HEK293T (cell line): ENCODE data around the gene DENND2A.

Experiments used
- CTCF ChIA-PET: fragments of 350-600 bp; formaldehyde crosslinking; extraction: SDS; loops from one replicate; lab custom pipeline; 2021; ENCODE audit warnings: antibody characterized with exemption, inconsistent platforms; lab: Yijun Ruan, JAX
- POLR2A ChIA-PET: fragments of 350-600 bp; formaldehyde crosslinking; extraction: SDS; loops from one replicate; lab custom pipeline; 2020; ENCODE audit warnings: antibody characterized with exemption, inconsistent platforms; lab: Yijun Ruan, JAX
- DNase-seq: peaks from one replicate; pipeline ENCODE4 v3.0.0; 2012; ENCODE audit warnings: mixed read lengths; ENCODE audit errors: extremely low spot score
- ARNT ChIP-seq: fragments of 450-650 bp; IDR thresholded peaks from 2 replicates; pipeline ENCODE4 v1.6.1; 2017; ENCODE audit warnings: mild to moderate bottlenecking
- BHLHE40 ChIP-seq: fragments of 450-650 bp; IDR thresholded peaks from 2 replicates; pipeline ENCODE4 v1.6.1; 2016; ENCODE audit warnings: mild to moderate bottlenecking, moderate library complexity, borderline replicate concordance
- CTBP1 ChIP-seq: fragments of 450-650 bp; IDR thresholded peaks from 2 replicates; pipeline ENCODE4 v1.6.1; 2016; ENCODE audit warnings: borderline replicate concordance
- ELF4 ChIP-seq: fragments of 450-650 bp; IDR thresholded peaks from 2 replicates; pipeline ENCODE4 v1.6.1; 2017; ENCODE audit warnings: antibody characterized with exemption
- FOXA1 ChIP-seq: fragments of 450-650 bp; IDR thresholded peaks from 2 replicates; pipeline ENCODE4 v1.6.1; 2016; ENCODE audit warnings: mild to moderate bottlenecking
- FOXK2 ChIP-seq: fragments of 450-650 bp; IDR thresholded peaks from 2 replicates; pipeline ENCODE4 v1.6.1; 2016; ENCODE audit warnings: mild to moderate bottlenecking
- FOXM1 ChIP-seq: fragments of 450-650 bp; IDR thresholded peaks from 2 replicates; pipeline ENCODE4 v1.6.1; 2017; ENCODE audit warnings: mild to moderate bottlenecking, borderline replicate concordance
- HDGF ChIP-seq: fragments of 450-650 bp; IDR thresholded peaks from 2 replicates; pipeline ENCODE4 v1.6.1; 2017; ENCODE audit warnings: antibody characterized with exemption, borderline replicate concordance
- L3MBTL2 ChIP-seq: fragments of 450-650 bp; conservative IDR thresholded peaks from 2 replicates; pipeline ENCODE4 v1.6.1; 2016; ENCODE audit warnings: mild to moderate bottlenecking
- LEF1 ChIP-seq: fragments of 450-650 bp; IDR thresholded peaks from 2 replicates; pipeline ENCODE4 v1.6.1; 2017; ENCODE audit warnings: mild to moderate bottlenecking, borderline replicate concordance
- NFRKB ChIP-seq: fragments of 450-650 bp; IDR thresholded peaks from 2 replicates; pipeline ENCODE4 v1.6.1; 2016; ENCODE audit warnings: mild to moderate bottlenecking, moderate library complexity
- PKNOX1 ChIP-seq: fragments of 450-650 bp; IDR thresholded peaks from 2 replicates; pipeline ENCODE4 v1.6.1; 2016
- SP1 ChIP-seq: fragments of 450-650 bp; IDR thresholded peaks from 2 replicates; pipeline ENCODE4 v1.6.1; 2017
- SUZ12 ChIP-seq: fragments of 450-650 bp; IDR thresholded peaks from 2 replicates; pipeline ENCODE4 v1.6.1; 2016; ENCODE audit warnings: mild to moderate bottlenecking
- TARDBP ChIP-seq: fragments of 450-650 bp; IDR thresholded peaks from 2 replicates; pipeline ENCODE4 v1.6.1; 2016
- ZNF384 ChIP-seq: fragments of 450-650 bp; IDR thresholded peaks from 2 replicates; pipeline ENCODE4 v1.6.1; 2016

The DENND2A gene

GRCh38 chr7:140619176-140619575, 21.4 kb downstream of the DENND2A start:
- TF ChIP-seq LEF1 (no peak), ZNF384 (no peak), HDGF (no peak)
- ChIA-PET POLR2A (interaction anchor here (1.2 kb wide), 1 partner anchor 9 kb away, joined by 4 read pairs; no protein-coding TSS in a partner anchor), CTCF (no interaction called here)
- DNase-seq: no peak

GRCh38 chr7:140618306-140618705, 22.3 kb downstream of the DENND2A start:
- DNase-seq: no peak

GRCh38 chr7:140617081-140617480, 23.5 kb downstream of the DENND2A start:
- POLR2A ChIA-PET: no interaction called here
- TF ChIP-seq ZNF384: no peak
- TF ChIP-seq FOXM1: no peak
- TF ChIP-seq ELF4: no peak
- no peak for TF ChIP-seq LEF1
- no peak for TF ChIP-seq FOXK2
- TF ChIP-seq CTBP1: no peak
- TF ChIP-seq L3MBTL2: no peak
- no peak for TF ChIP-seq SP1
- no peak for TF ChIP-seq SUZ12
- no peak for TF ChIP-seq BHLHE40
- no peak for TF ChIP-seq NFRKB
- no peak for TF ChIP-seq TARDBP
- TF ChIP-seq HDGF: no peak
- no peak for TF ChIP-seq ARNT
- TF ChIP-seq FOXA1: no peak
- no peak for TF ChIP-seq PKNOX1
- DNase-seq: no peak
- CTCF ChIA-PET: no interaction called here

More at GRCh38 chr7:140618306-140618705, 22.3 kb downstream of the DENND2A start:
- ChIA-PET CTCF (interaction anchor here (0.5 to 0.9 kb wide), 4 partner anchors 15 to 197 kb away, joined by 3 to 6 read pairs (median 3); no protein-coding TSS in a partner anchor), POLR2A (interaction anchor here (1.2 to 1.4 kb wide), 2 partner anchors 8 to 11 kb away, joined by 4 read pairs; no protein-coding TSS in a partner anchor)
- TF ChIP-seq PKNOX1 (no peak), TARDBP (no peak), FOXK2 (no peak), HDGF (no peak), BHLHE40 (no peak), CTBP1 (no peak), NFRKB (no peak), SP1 (no peak), FOXM1 (no peak), ARNT (no peak), ZNF384 (no peak), SUZ12 (no peak), ELF4 (no peak), LEF1 (no peak), L3MBTL2 (no peak), FOXA1 (no peak)

- CTCF ChIA-PET: no interaction called here
- POLR2A ChIA-PET: no interaction called here
- no peak for DNase-seq
- no peak for TF ChIP-seq NFRKB
- TF ChIP-seq CTBP1: no peak
- no peak for TF ChIP-seq FOXM1
- no peak for TF ChIP-seq SP1
- no peak for TF ChIP-seq L3MBTL2
- no peak for TF ChIP-seq HDGF
- TF ChIP-seq FOXA1: no peak
- no peak for TF ChIP-seq ZNF384
- no peak for TF ChIP-seq TARDBP
Measured at GRCh38 chr7:140616328-140616727, 24.3 kb downstream of the DENND2A start.

GRCh38 chr7:140611641-140612040, 29.0 kb downstream of the DENND2A start:
- no peak for DNase-seq
- POLR2A ChIA-PET: no interaction called here
- CTCF ChIA-PET: no interaction called here
- TF ChIP-seq FOXK2: no peak
- no peak for TF ChIP-seq SUZ12
- no peak for TF ChIP-seq HDGF
- TF ChIP-seq BHLHE40: no peak
- TF ChIP-seq FOXM1: no peak
- TF ChIP-seq ZNF384: no peak
- TF ChIP-seq ELF4: no peak
- TF ChIP-seq L3MBTL2: no peak
- TF ChIP-seq NFRKB: no peak
- TF ChIP-seq LEF1: no peak
- TF ChIP-seq CTBP1: no peak
- TF ChIP-seq FOXA1: no peak
- TF ChIP-seq PKNOX1: no peak
- TF ChIP-seq SP1: no peak
- TF ChIP-seq TARDBP: no peak
- no peak for TF ChIP-seq ARNT

GRCh38 chr7:140610204-140611165, 30.1 kb downstream of the DENND2A start:
- POLR2A ChIA-PET: interaction anchor here (1.1 kb wide), 1 partner anchor 8 kb away, joined by 4 read pairs; no protein-coding TSS in a partner anchor
- no peak for DNase-seq
- TF ChIP-seq CTBP1 (no peak), TARDBP (no peak), HDGF (no peak), NFRKB (no peak), SUZ12 (no peak), SP1 (no peak), FOXK2 (no peak), ARNT (no peak), ELF4 (no peak), L3MBTL2 (no peak), ZNF384 (no peak), FOXM1 (no peak), FOXA1 (no peak), PKNOX1 (no peak), LEF1 (no peak), BHLHE40 (no peak)
- CTCF ChIA-PET: no interaction called here
